ENCODE measurements around the gene POLDIP3.

DNA sequence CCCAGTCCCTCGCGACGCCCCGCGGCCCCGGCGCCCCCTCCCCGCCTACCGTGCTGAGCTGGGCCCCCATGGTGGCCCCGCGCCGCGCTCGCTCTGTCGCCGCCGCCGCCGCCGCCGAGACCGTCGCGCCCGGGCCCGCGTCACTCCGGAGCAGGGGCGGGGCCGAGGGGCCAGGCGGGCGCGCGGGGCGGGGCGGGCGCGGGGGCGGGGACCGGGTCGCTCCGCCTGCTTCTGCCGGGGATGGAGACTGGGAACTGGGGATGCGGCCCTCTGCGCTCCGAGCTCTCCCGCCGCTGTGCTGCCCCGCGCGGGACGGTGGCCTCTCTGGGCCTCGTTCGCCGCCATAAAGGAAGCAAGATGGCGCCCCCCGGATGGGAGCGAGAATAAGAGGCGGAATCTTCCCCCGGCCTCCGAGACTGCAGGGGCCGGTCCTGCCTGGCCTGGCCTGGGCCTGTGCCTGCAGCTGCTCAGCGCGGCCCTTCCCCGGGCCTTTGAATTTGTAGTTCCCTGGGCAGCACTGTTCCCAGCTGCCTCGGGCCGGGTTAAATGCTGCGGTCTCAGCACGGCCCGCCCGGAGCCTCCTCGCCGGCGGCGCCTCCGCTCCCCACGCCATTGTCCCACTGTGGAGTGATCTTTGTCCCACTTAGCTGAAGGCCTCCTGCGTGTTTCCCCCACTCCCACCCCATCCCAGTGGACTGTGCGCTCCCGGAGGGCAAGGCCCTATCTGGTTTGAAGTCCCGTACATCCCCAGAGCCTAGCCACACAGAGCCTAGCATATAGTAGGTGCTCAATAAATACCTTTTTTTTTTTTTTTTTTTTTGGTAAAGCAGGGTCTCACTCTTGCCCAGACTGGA lies 34.8 kb upstream of the POLDIP3 start, which contains the start of gene CYB5R3:
- TF ChIP-seq, protein P1, sequence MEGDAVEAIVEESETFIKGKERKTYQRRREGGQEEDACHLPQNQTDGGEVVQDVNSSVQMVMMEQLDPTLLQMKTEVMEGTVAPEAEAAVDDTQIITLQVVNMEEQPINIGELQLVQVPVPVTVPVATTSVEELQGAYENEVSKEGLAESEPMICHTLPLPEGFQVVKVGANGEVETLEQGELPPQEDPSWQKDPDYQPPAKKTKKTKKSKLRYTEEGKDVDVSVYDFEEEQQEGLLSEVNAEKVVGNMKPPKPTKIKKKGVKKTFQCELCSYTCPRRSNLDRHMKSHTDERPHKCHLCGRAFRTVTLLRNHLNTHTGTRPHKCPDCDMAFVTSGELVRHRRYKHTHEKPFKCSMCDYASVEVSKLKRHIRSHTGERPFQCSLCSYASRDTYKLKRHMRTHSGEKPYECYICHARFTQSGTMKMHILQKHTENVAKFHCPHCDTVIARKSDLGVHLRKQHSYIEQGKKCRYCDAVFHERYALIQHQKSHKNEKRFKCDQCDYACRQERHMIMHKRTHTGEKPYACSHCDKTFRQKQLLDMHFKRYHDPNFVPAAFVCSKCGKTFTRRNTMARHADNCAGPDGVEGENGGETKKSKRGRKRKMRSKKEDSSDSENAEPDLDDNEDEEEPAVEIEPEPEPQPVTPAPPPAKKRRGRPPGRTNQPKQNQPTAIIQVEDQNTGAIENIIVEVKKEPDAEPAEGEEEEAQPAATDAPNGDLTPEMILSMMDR (IDR thresholded peaks at IDR 0.05; ENCODE audit: poor library complexity) = peak; percentile 19
- no peak for TF ChIP-seq EZH2phosphoT487 (IDR thresholded peaks at IDR 0.05; ENCODE audit: low read depth, severe bottlenecking, unreplicated experiment)
- no peak for TF ChIP-seq EZH2 (IDR thresholded peaks at IDR 0.05; ENCODE audit: borderline replicate concordance)

Measured in hepatocyte (in vitro differentiated cells).